HCT116 (cell line): ENCODE measurements around the gene GPBAR1.

Source experiments
- EZH2 ChIP-seq: fragments of 200-600 bp; sonication (generic); IDR thresholded peaks from 2 replicates; pipeline ENCODE4 v1.6.1; 2017; ENCODE audit warnings: antibody characterized with exemption, mixed run types
- POLR2A ChIP-seq: IDR thresholded peaks from 2 replicates; pipeline ENCODE4 v1.7.0; 2011; ENCODE audit warnings: borderline replicate concordance; ENCODE audit not compliant: insufficient read depth, insufficient read length; ENCODE audit errors: extremely low read depth
- ZNF274 ChIP-seq: fragments of 200-500 bp; sonication (Bioruptor generic); IDR thresholded peaks from 2 replicates; pipeline ENCODE4 v1.6.1; 2014; ENCODE audit warnings: mild to moderate bottlenecking, low read depth, low read length, inconsistent platforms
- TF ChIP-seq, protein P1 (sequence below), 3 experiments: fragments of 200-600 bp in 1 of 3; sonication (generic) in 1 of 3; IDR thresholded peaks in 2 of 3; conservative IDR thresholded peaks in 1 of 3; 2 replicates each; pipeline ENCODE4 v1.5.1; 2012 to 2017; ENCODE audit warnings: low read depth in 2 of 3, low read length in 2 of 3, antibody characterized with exemption in 1 of 3, borderline replicate concordance in 1 of 3, control low read depth in 1 of 3, mild to moderate bottlenecking in 1 of 3, mixed read lengths in 1 of 3, mixed run types in 1 of 3, moderate library complexity in 1 of 3; ENCODE audit not compliant: insufficient read depth in 1 of 3

DNA sequence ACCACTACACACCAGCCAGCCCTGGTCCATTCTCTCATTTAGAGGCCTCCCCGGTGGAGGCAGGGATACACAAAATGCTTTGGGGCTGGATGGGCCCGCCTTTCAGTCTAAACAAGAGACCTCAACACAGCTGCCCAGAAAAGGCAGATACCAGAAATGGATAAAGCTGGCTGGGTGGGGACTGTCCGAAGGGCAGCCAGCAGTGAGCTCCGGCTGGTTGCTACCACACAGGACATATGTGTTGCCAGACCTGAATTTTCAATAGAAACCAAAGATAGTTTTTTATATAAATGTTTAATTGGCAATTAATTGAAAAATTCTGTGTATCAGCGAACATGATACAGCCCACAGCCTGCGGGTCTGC, 1.4 kb downstream of the GPBAR1 start:
- TF ChIP-seq, protein P1, sequence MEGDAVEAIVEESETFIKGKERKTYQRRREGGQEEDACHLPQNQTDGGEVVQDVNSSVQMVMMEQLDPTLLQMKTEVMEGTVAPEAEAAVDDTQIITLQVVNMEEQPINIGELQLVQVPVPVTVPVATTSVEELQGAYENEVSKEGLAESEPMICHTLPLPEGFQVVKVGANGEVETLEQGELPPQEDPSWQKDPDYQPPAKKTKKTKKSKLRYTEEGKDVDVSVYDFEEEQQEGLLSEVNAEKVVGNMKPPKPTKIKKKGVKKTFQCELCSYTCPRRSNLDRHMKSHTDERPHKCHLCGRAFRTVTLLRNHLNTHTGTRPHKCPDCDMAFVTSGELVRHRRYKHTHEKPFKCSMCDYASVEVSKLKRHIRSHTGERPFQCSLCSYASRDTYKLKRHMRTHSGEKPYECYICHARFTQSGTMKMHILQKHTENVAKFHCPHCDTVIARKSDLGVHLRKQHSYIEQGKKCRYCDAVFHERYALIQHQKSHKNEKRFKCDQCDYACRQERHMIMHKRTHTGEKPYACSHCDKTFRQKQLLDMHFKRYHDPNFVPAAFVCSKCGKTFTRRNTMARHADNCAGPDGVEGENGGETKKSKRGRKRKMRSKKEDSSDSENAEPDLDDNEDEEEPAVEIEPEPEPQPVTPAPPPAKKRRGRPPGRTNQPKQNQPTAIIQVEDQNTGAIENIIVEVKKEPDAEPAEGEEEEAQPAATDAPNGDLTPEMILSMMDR (IDR thresholded peaks at IDR 0.05 in 2 of 3, conservative IDR thresholded peaks at IDR 0.05 in 1 of 3; ENCODE audit: borderline replicate concordance in 1 of 3, insufficient read depth in 1 of 3, low read depth in 2 of 3, low read length in 2 of 3), result no peak
- no peak for TF ChIP-seq EZH2
- no peak for TF ChIP-seq ZNF274
- no peak for TF ChIP-seq POLR2A
